Stimulated activated CD4-positive, alpha-beta T cell treated with anti-CD3 and anti-CD28 coated beads, Interleukin-1b, Interleukin-23, amount 100 ng/mL, for 1 hour (primary cell): ENCODE measurements around the gene C2orf78.
"Not testable (repeated sequence)": the region's sequence is repeated elsewhere in the genome, so short reads cannot be mapped to it uniquely, and the experiment has no call there.

Source experiments
- DNase-seq, 2 donors: peaks; one replicate each; pipeline ENCODE4 v3.0.0-alpha.2; 2020; ENCODE audit warnings: low read depth in 2 of 2

The C2orf78 gene

GRCh38 chr2:73783883-73784282 lies at the start of gene C2orf78:
TSS of gene C2orf78 (plus strand) at chr2:73784183. CDS start at chr2:73784310, 127 bp downstream.
- not testable (repeated sequence) for DNase-seq

- DNase-seq = no peak
These were observed 47.6 kb upstream of the C2orf78 start for GRCh38 chr2:73736378-73736777.

GRCh38 chr2:73736855-73737779 lies 46.9 kb upstream of the C2orf78 start, which contains the start of gene TPRKB:
TSS of gene TPRKB (minus strand) at chr2:73737345. CDS start at chr2:73734569, 2,776 bp downstream.
- DNase-seq = peak; percentile 82 to 87

- DNase-seq = no peak
These were observed 44.9 kb upstream of the C2orf78 start for GRCh38 chr2:73739101-73739500.

- no peak for DNase-seq
These were observed 43.2 kb upstream of the C2orf78 start for GRCh38 chr2:73740767-73741166.

- DNase-seq = no peak
These were observed 37.7 kb upstream of the C2orf78 start for GRCh38 chr2:73746015-73746876.

GRCh38 chr2:73746877-73747208 lies 37.1 kb upstream of the C2orf78 start:
- DNase-seq = no peak

GRCh38 chr2:73749314-73749713 lies 34.7 kb upstream of the C2orf78 start:
- DNase-seq = no peak

- DNase-seq = not testable (repeated sequence)
These were observed 29.7 kb upstream of the C2orf78 start for GRCh38 chr2:73754332-73754731.

- no peak for DNase-seq
These were observed 24.7 kb upstream of the C2orf78 start for GRCh38 chr2:73759285-73759764.

GRCh38 chr2:73759904-73760303 lies 24.1 kb upstream of the C2orf78 start:
- DNase-seq = no peak

GRCh38 chr2:73762571-73762970 lies 21.4 kb upstream of the C2orf78 start:
- no peak for DNase-seq

GRCh38 chr2:73764945-73765344 lies 19.0 kb upstream of the C2orf78 start:
- DNase-seq = no peak

GRCh38 chr2:73766349-73766748 lies 17.6 kb upstream of the C2orf78 start:
- no peak for DNase-seq

GRCh38 chr2:73766994-73767393 lies 17.0 kb upstream of the C2orf78 start:
- DNase-seq = no peak

- no peak for DNase-seq
These were observed 13.3 kb upstream of the C2orf78 start for GRCh38 chr2:73770725-73771124.

GRCh38 chr2:73772819-73773218 lies 11.2 kb upstream of the C2orf78 start:
- no peak for DNase-seq

GRCh38 chr2:73776381-73776780 lies 7.6 kb upstream of the C2orf78 start:
- no peak for DNase-seq

GRCh38 chr2:73776869-73777519 lies 7.0 kb upstream of the C2orf78 start:
- DNase-seq = no peak

- not testable (repeated sequence) for DNase-seq
These were observed 5.0 kb upstream of the C2orf78 start for GRCh38 chr2:73778867-73779466.

GRCh38 chr2:73779467-73780236 lies 4.3 kb upstream of the C2orf78 start, which contains the start of gene DUSP11:
TSS of gene DUSP11 (minus strand) at chr2:73780103. CDS start at chr2:73779974, 129 bp downstream.
- peak; percentile 89 to 95 for DNase-seq
